Ovary (tissue), 9 donors: ENCODE measurements around the gene DPYSL4. TPM values are rescaled to one million over a fixed set of nuclear protein-coding genes. Genes with fewer than 3 reads are reported as not detected.
"Not testable (repeated sequence)": the region's sequence is repeated elsewhere in the genome, so short reads cannot be mapped to it uniquely, and the experiment has no call there.

Source experiments
- DNase-seq, 5 donors: peaks; one replicate each; pipeline ENCODE4 v3.0.0-alpha.2; 2019 to 2020
- H3K27ac ChIP-seq, 2 donors: fragments of 200-600 bp; one replicate each; pipeline versions ENCODE4 v1.5.1 to v1.8.0; 2019 to 2022
- H3K27me3 ChIP-seq: fragments of 200-600 bp; one replicate; pipeline ENCODE4 v1.8.0; 2022
- H3K36me3 ChIP-seq: fragments of 200-600 bp; sonication (generic); one replicate; pipeline ENCODE4 v1.5.1; 2019
- H3K4me1 ChIP-seq: one replicate; pipeline ENCODE4 v1.8.1; 2013; ENCODE audit warnings: mild to moderate bottlenecking, moderate library complexity; ENCODE audit not compliant: insufficient read depth
- H3K4me3 ChIP-seq: fragments of 200-600 bp; sonication (generic); one replicate; pipeline ENCODE4 v1.5.1; 2017
- H3K9me3 ChIP-seq, 2 donors: fragments of 200-600 bp in 1 of 2; sonication (generic) in 1 of 2; one replicate each; pipeline versions ENCODE4 v1.5.1 to v1.8.1; 2013 to 2019; ENCODE audit warnings: mild to moderate bottlenecking in 1 of 2, moderate library complexity in 1 of 2
- CTCF ChIP-seq, 3 donors: fragments of 450-650 bp in 2 of 3; fragments of 200-600 bp in 1 of 3; IDR thresholded peaks; one replicate each; pipeline versions ENCODE4 v1.5.1 to v1.8.0; 2016 to 2022; ENCODE audit warnings: antibody characterized with exemption in 3 of 3, mild to moderate bottlenecking in 1 of 3
- EP300 ChIP-seq: sonication (generic); formaldehyde crosslinking; IDR thresholded peaks from one replicate; pipeline ENCODE4 v1.6.1; 2017; ENCODE audit warnings: antibody characterized with exemption
- POLR2A ChIP-seq: fragments of 450-650 bp; IDR thresholded peaks from one replicate; pipeline ENCODE4 v1.6.1; 2017; ENCODE audit warnings: antibody characterized with exemption, mild to moderate bottlenecking, moderate library complexity
- WGBS, 3 donors: extraction: QIAGEN DNeasy Blood & Tissue Kit in 1 of 3; methylation state at CpG; one replicate each; pipeline versions ENCODE4 v1.1.5 to v1.1.7; 2013 to 2017; 5-methylcytosine and 5-hydroxymethylcytosine counted together
- intact Hi-C, 4 donors: fragments of 100-400 bp; cut with DNase I; formaldehyde crosslinking; loops; one replicate each; pipeline versions ENCODE4 v1.11.0 to v1.15.1; 2022 to 2023
- polyA plus RNA-seq, 2 donors: library from polyadenylated mRNA; stranded (reverse); fragments of 200-250 nt in 1 of 2; fragments of 350-450 nt in 1 of 2; fragmentation: Illumina TruSeq in 1 of 2; extraction: RNeasy Lipid Tissue Mini Kit (QIAGEN cat#74804) in 1 of 2; gene quantifications; one replicate each; pipeline ENCODE4 v1.2.3, GENCODE V29; 2013 to 2014
- total RNA-seq, 7 donors: library from RNA; depleted of rRNA in 2 of 7; stranded (reverse); fragments of >200 nt in 2 of 7; fragmentation: NEBNext Ultra II Directional in 3 of 7; extraction: Animal tissue kit (Norgen Biotek cat#: 25700) in 3 of 7; gene quantifications; one replicate each; pipeline versions ENCODE4 v1.1.0 to v1.2.4, GENCODE V29; 2016 to 2023
- donor health status: DM: no; HTN: no; CAD: no; lungs with moderate emphysema.
- donor health status: DM: no; HTN: no; CAD: no.
- donor health status: Bipolar disorder and iron deficiency.
- donor health status: DM: yes; HTN: yes; CAD: no.
- donor health status: DM: no; HTN: no; CAD: no.
- donor health status: DM: yes; HTN: yes; CAD: no.

Gene DPYSL4
- total and polyA plus RNA-seq, 9 donors = 0.27 to 7.0 (median 1.7) TPM

DNA sequence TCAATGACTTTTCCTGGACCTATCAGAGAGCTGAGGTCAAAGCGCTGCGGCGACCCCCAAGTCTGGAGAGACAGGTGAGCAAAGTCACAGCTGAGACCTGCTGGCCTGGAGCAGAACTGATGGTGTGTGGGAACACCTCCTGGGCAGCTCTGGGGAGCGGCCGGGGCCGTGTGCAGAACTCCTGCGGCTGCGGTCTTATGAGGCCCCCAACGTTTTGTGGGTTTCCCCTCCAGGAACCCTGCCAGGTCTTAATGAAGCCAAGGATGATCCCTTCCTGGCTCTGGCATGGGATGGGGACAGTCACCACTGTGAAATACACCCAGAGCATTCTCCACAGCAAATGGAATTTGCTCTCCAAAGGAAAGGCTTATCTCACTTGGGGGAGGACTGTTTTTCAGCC lies 26.1 kb downstream of the DPYSL4 start:
- 84 to 89% (median 87%) methylated on average over 9 of the region's 9 CpGs for WGBS, 3 donors
- Histone ChIP-seq H3K36me3 (no peaks in the 10 kb centered on the region), H3K9me3 (peaks cover 0 to 8% of the 10 kb centered on the region in 2 donors), H3K27me3 (no peaks in the 10 kb centered on the region), H3K27ac (no peak overlapping the region), H3K4me1 (no peaks in the 10 kb centered on the region), H3K4me3 (no peak overlapping the region)
- DNase-seq = no peak
- intact Hi-C loops = no loop called here
- TF ChIP-seq POLR2A (no peak), EP300 (no peak), CTCF (IDR thresholded peaks at IDR 0.05) (no peak)

DNA sequence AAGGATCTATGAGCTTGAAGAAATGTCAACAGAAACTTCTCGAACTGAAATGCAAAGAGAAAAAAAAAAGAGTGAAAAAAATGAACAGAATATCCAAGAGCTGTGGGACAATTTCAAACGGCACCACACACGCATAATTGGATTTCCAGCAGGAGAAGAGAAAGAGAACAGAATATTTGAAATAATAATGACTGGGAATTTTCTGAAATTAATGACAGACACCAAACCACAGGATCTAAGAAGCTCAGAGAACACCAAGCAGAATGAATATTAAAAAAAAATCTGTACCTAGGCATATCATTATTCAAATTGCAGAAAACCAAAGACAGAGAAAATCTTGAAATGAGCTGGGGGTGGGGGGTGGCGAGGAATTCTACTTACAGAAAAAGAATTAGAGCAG lies 27.2 kb downstream of the DPYSL4 start:
- no peak for TF ChIP-seq POLR2A
- no peak for TF ChIP-seq CTCF (IDR thresholded peaks at IDR 0.05)
- H3K36me3 ChIP-seq = no peaks in the 10 kb centered on the region

GRCh38 chr10:132216441-132216840 lies 29.7 kb downstream of the DPYSL4 start:
- H3K36me3 ChIP-seq, H3K9me3 ChIP-seq, H3K4me1 ChIP-seq, H3K27ac ChIP-seq, intact Hi-C loops, DNase-seq, H3K4me3 ChIP-seq, H3K27me3 ChIP-seq: not testable (repeated sequence)
- WGBS, 3 donors = 74 to 96% (median 90%) methylated on average over 3 of the region's 3 CpGs

More for the DNA sequence above, 27.2 kb downstream of the DPYSL4 start:
- WGBS, 3 donors = 57 to 78% (median 74%) methylated on average over 4 of the region's 4 CpGs
- Histone ChIP-seq H3K4me3 (no peak overlapping the region), H3K27ac (no peak overlapping the region), H3K9me3 (peaks cover 0 to 8% of the 10 kb centered on the region in 2 donors), H3K27me3 (no peaks in the 10 kb centered on the region), H3K4me1 (no peaks in the 10 kb centered on the region)
- no peak for DNase-seq
- intact Hi-C loops = no loop called here

GRCh38 chr10:132219486-132219885 lies 32.7 kb downstream of the DPYSL4 start:
- Histone ChIP-seq H3K4me1 (no peaks in the 10 kb centered on the region), H3K27ac (no peak overlapping the region), H3K27me3 (no peaks in the 10 kb centered on the region), H3K36me3 (no peaks in the 10 kb centered on the region), H3K4me3 (no peak overlapping the region), H3K9me3 (peaks cover 0 to 3% of the 10 kb centered on the region in 2 donors)
- intact Hi-C loops = no loop called here
- DNase-seq = no peak
- no peak for TF ChIP-seq POLR2A
- no peak for TF ChIP-seq EP300
- no peak for TF ChIP-seq CTCF (IDR thresholded peaks at IDR 0.05)
- WGBS, 3 donors = 74 to 87% (median 80%) methylated on average over 6 to 7 of the region's 7 CpGs

GRCh38 chr10:132220061-132220460 lies 33.3 kb downstream of the DPYSL4 start:
- Histone ChIP-seq H3K9me3 (peaks cover 0 to 3% of the 10 kb centered on the region in 2 donors), H3K36me3 (no peaks in the 10 kb centered on the region), H3K4me1 (no peaks in the 10 kb centered on the region), H3K27ac (no peak overlapping the region), H3K4me3 (no peak overlapping the region), H3K27me3 (no peaks in the 10 kb centered on the region)
- intact Hi-C loops = loop anchor here (5.0 to 10.0 kb wide), 6 partner anchors 132 to 425 kb away; no protein-coding TSS in a partner anchor
- 86 to 91% (median 86%) methylated on average over 9 of the region's 9 CpGs for WGBS, 3 donors
- no peak for DNase-seq
- TF ChIP-seq CTCF (IDR thresholded peaks at IDR 0.05) = no peak
- no peak for TF ChIP-seq POLR2A
- no peak for TF ChIP-seq EP300

- not testable (repeated sequence) for H3K36me3 ChIP-seq, H3K27ac ChIP-seq, DNase-seq, H3K9me3 ChIP-seq, H3K4me1 ChIP-seq, H3K4me3 ChIP-seq, H3K27me3 ChIP-seq
- intact Hi-C loops = loop anchor here (5.0 to 10.0 kb wide), 6 partner anchors 131 to 424 kb away; no protein-coding TSS in a partner anchor
- 87 to 93% (median 91%) methylated on average over 18 of the region's 18 CpGs for WGBS, 3 donors
Measured at GRCh38 chr10:132220996-132221395, 34.2 kb downstream of the DPYSL4 start.
